HG03521 (cell line): ENCODE data around the gene NUBPL.

Source experiments
- ATAC-seq: cut with Tn5 transposase; IDR thresholded peaks from one replicate; pipeline ENCODE4 v1.9.1; 2021; ENCODE audit warnings: mild to moderate bottlenecking, moderate library complexity; ENCODE audit not compliant: unreplicated experiment

NUBPL gene

GRCh38 chr14:31902945-31903646 is 341.9 kb downstream of the NUBPL start:
- no peak for ATAC-seq

- no peak for ATAC-seq
Measured at GRCh38 chr14:31909977-31910376, 348.8 kb downstream of the NUBPL start.
